ENCODE results near the gene NUP210L.
"Not testable (repeated sequence)": the region's sequence is repeated elsewhere in the genome, so short reads cannot be mapped to it uniquely, and the experiment has no call there.

NUP210L gene

GRCh38 chr1:154167461-154167860, 12.6 kb upstream of the NUP210L start:
- DNase-seq = no peak

- DNase-seq = no peak
Measured at GRCh38 chr1:154166207-154166606, 11.3 kb upstream of the NUP210L start.

- DNase-seq = no peak
Measured at GRCh38 chr1:154159554-154159953, 4.7 kb upstream of the NUP210L start.

GRCh38 chr1:154158307-154159125, 3.6 kb upstream of the NUP210L start:
- DNase-seq = no peak

- DNase-seq = peak; percentile 48
Measured at GRCh38 chr1:154157520-154158306, 2.8 kb upstream of the NUP210L start.

GRCh38 chr1:154155251-154155650, 378 bp upstream of the NUP210L start:
- no peak for DNase-seq

- no peak for DNase-seq
Measured at GRCh38 chr1:154154053-154154452, 820 bp downstream of the NUP210L start.

- DNase-seq = no peak
Measured at GRCh38 chr1:154151311-154151710, 3.6 kb downstream of the NUP210L start.

- DNase-seq = no peak
Measured at GRCh38 chr1:154148807-154149206, 6.1 kb downstream of the NUP210L start.

GRCh38 chr1:154147505-154147904, 7.4 kb downstream of the NUP210L start:
- not testable (repeated sequence) for DNase-seq

GRCh38 chr1:154145986-154146385, 8.9 kb downstream of the NUP210L start:
- DNase-seq = no peak

- DNase-seq = no peak
Measured at GRCh38 chr1:154142358-154142757, 12.5 kb downstream of the NUP210L start.

GRCh38 chr1:154141240-154141639, 13.6 kb downstream of the NUP210L start:
- DNase-seq = no peak

- DNase-seq = no peak
Measured at GRCh38 chr1:154137888-154138287, 17.0 kb downstream of the NUP210L start.

- DNase-seq = no peak
Measured at GRCh38 chr1:154133256-154133655, 21.6 kb downstream of the NUP210L start.

- DNase-seq = no peak
Measured at GRCh38 chr1:154129391-154129970, 25.4 kb downstream of the NUP210L start.

GRCh38 chr1:154123205-154123604, 31.7 kb downstream of the NUP210L start:
- not testable (repeated sequence) for DNase-seq

- no peak for DNase-seq
Measured at GRCh38 chr1:154117642-154118041, 37.2 kb downstream of the NUP210L start.

- no peak for DNase-seq
Measured at GRCh38 chr1:154115180-154115579, 39.7 kb downstream of the NUP210L start.

GRCh38 chr1:154104433-154105082, 50.3 kb downstream of the NUP210L start:
- DNase-seq = no peak

- DNase-seq = not testable (repeated sequence)
Measured at GRCh38 chr1:154100141-154100540, 54.7 kb downstream of the NUP210L start.

- DNase-seq = no peak
Measured at GRCh38 chr1:154097873-154098272, 57.0 kb downstream of the NUP210L start.

GRCh38 chr1:154095456-154096060, 59.3 kb downstream of the NUP210L start:
- DNase-seq = no peak

Measured in T-helper 9 cell (primary cell).